Keratinocyte (primary cell): Measurements from ENCODE around the gene NFATC1.

ENCODE experiments used
- CTCF ChIP-seq, 3 experiments: IDR thresholded peaks in 1 of 3; conservative IDR thresholded peaks in 1 of 3; optimal IDR thresholded peaks in 1 of 3; 2 replicates in 2 of 3; 3 replicates in 1 of 3; pipeline versions ENCODE3 to v1.5.1; 2011; ENCODE audit warnings: low read length in 3 of 3, mild to moderate bottlenecking in 3 of 3, moderate library complexity in 2 of 3, control low read depth in 1 of 3, inconsistent platforms in 1 of 3; ENCODE audit not compliant: insufficient read depth in 2 of 3; ENCODE audit errors: extremely low read depth in 1 of 3
- EZH2 ChIP-seq: IDR thresholded peaks from one replicate; pipeline ENCODE4 v1.6.1; 2012; ENCODE audit warnings: inconsistent platforms, mild to moderate bottlenecking, low read length, moderate library complexity

GRCh38 chr18:79552696-79553095 lies 157.0 kb downstream of the NFATC1 start:
- TF ChIP-seq CTCF (optimal IDR thresholded peaks at IDR 0.05 in 1 of 3, IDR thresholded peaks at IDR 0.05 in 1 of 3, conservative IDR thresholded peaks at IDR 0.05 in 1 of 3; ENCODE audit: extremely low read depth in 1 of 3, insufficient read depth in 2 of 3, low read length in 3 of 3) = no peak
- TF ChIP-seq EZH2 = no peak
